VCaP (cell line): ENCODE results near the gene DIAPH3.

Source experiments
- H3K27ac ChIP-seq: fragments of 450-650 bp; 2 replicates; pipeline ENCODE4 v1.5.1; 2017
- CTCF ChIP-seq: fragments of 450-650 bp; conservative IDR thresholded peaks from 2 replicates; pipeline ENCODE4 v1.5.1; 2017; ENCODE audit warnings: mild to moderate bottlenecking, moderate library complexity

Gene DIAPH3

GRCh38 chr13:60182907-60183306 is 19.2 kb upstream of the DIAPH3 start:
- TF ChIP-seq CTCF, result no peak
- H3K27ac ChIP-seq, result no peak overlapping the region

- no peak for TF ChIP-seq CTCF
Observed at GRCh38 chr13:60178327-60178726, 14.6 kb upstream of the DIAPH3 start.

GRCh38 chr13:60175571-60175970 is 11.8 kb upstream of the DIAPH3 start:
- no peak for TF ChIP-seq CTCF

More at GRCh38 chr13:60178327-60178726, 14.6 kb upstream of the DIAPH3 start:
- no peak overlapping the region for H3K27ac ChIP-seq

GRCh38 chr13:60174113-60174512 is 10.4 kb upstream of the DIAPH3 start:
- TF ChIP-seq CTCF, result no peak
- no peak overlapping the region for H3K27ac ChIP-seq

More at GRCh38 chr13:60175571-60175970, 11.8 kb upstream of the DIAPH3 start:
- H3K27ac ChIP-seq, result no peak overlapping the region

- no peak overlapping the region for H3K27ac ChIP-seq
- no peak for TF ChIP-seq CTCF
Observed at GRCh38 chr13:60172111-60172510, 8.4 kb upstream of the DIAPH3 start.

GRCh38 chr13:60170414-60170813 is 6.7 kb upstream of the DIAPH3 start:
- TF ChIP-seq CTCF, result no peak
- H3K27ac ChIP-seq, result no peak overlapping the region

- TF ChIP-seq CTCF, result peak; percentile 35
- H3K27ac ChIP-seq, result no peak overlapping the region
Observed at GRCh38 chr13:60169239-60170031, 5.7 kb upstream of the DIAPH3 start.
